ENCODE data around the gene RNF151. TPM values are rescaled to one million over a fixed set of nuclear protein-coding genes. Genes with fewer than 3 reads are reported as not detected.

RNF151 gene
- total RNA-seq, 1 donor from 2014 or later = not detected

- no peak for DNase-seq (ENCODE audit: low read depth)
These were observed 48.7 kb downstream of the RNF151 start for GRCh38 chr16:2015117-2015946.

DNA sequence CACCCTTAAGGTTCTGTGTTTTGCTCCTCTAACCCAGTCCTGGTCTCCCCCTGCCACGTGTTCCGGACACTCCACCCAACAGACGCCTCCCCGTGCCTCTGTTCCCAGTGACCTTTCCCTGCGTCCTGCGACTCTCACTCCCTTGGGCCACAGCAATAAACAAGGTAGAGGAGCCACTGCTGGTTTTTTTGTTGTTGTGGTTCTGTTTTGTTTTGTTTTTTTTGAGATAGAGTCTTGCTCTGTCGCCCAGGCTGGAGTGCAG lies 49.2 kb downstream of the RNF151 start:
- Histone ChIP-seq H3K9ac (ENCODE audit: low read length) (no peak overlapping the region), H3K4me2 (ENCODE audit: low read length) (no peak overlapping the region), H2AFZ (ENCODE audit: low read depth, low read length) (no peak overlapping the region), H3K4me1 (ENCODE audit: insufficient read depth, low read length) (peaks cover 9% of the 10 kb centered on the region), H3K4me3 (ENCODE audit: insufficient read depth, low read depth, low read length) (no peak overlapping the region), H3K27me3 (ENCODE audit: insufficient read depth, low read length) (no peaks in the 10 kb centered on the region), H3K9me3 (ENCODE audit: insufficient read depth, low read depth, low read length) (no peaks in the 10 kb centered on the region), H4K20me1 (ENCODE audit: insufficient read depth, low read length) (no peaks in the 10 kb centered on the region), H3K36me3 (ENCODE audit: insufficient read depth, low read length) (no peaks in the 10 kb centered on the region), H3K79me2 (ENCODE audit: insufficient read depth, low read length) (no peaks in the 10 kb centered on the region), H3K27ac (ENCODE audit: low read depth, low read length) (no peak overlapping the region)
- Mint-ChIP-seq H3K4me1 (ENCODE audit: low read depth, unreplicated experiment) (no peaks in the 10 kb centered on the region), H3K36me3 (ENCODE audit: low read depth, unreplicated experiment) (peaks cover 2% of the 10 kb centered on the region), H3K9me3 (ENCODE audit: unreplicated experiment) (no peaks in the 10 kb centered on the region), H3K27ac (ENCODE audit: unreplicated experiment) (no peak overlapping the region), H3K4me3 (ENCODE audit: unreplicated experiment) (no peak overlapping the region), H3K27me3 (ENCODE audit: low read depth, unreplicated experiment) (peaks cover 15% of the 10 kb centered on the region)
- no peak for TF ChIP-seq EZH2 (IDR thresholded peaks at IDR 0.05; ENCODE audit: insufficient read depth, low read length)
- DNase-seq (ENCODE audit: low read depth) (no peak), FAIRE-seq (no peak)

More at GRCh38 chr16:2015117-2015946, 48.7 kb downstream of the RNF151 start:
- FAIRE-seq = no peak
- Mint-ChIP-seq H3K27me3 (ENCODE audit: low read depth, unreplicated experiment) (peaks cover 12% of the 10 kb centered on the region), H3K27ac (ENCODE audit: unreplicated experiment) (no peak overlapping the region), H3K4me1 (ENCODE audit: low read depth, unreplicated experiment) (no peaks in the 10 kb centered on the region), H3K9me3 (ENCODE audit: unreplicated experiment) (no peaks in the 10 kb centered on the region), H3K36me3 (ENCODE audit: low read depth, unreplicated experiment) (peaks cover 2% of the 10 kb centered on the region), H3K4me3 (ENCODE audit: unreplicated experiment) (no peak overlapping the region)
- no peaks in the 10 kb centered on the region for H3K9me3 ChIP-seq (ENCODE audit: insufficient read depth, low read depth, low read length)
- no peak overlapping the region for H3K9ac ChIP-seq (ENCODE audit: low read length)
- TF ChIP-seq, protein P1, sequence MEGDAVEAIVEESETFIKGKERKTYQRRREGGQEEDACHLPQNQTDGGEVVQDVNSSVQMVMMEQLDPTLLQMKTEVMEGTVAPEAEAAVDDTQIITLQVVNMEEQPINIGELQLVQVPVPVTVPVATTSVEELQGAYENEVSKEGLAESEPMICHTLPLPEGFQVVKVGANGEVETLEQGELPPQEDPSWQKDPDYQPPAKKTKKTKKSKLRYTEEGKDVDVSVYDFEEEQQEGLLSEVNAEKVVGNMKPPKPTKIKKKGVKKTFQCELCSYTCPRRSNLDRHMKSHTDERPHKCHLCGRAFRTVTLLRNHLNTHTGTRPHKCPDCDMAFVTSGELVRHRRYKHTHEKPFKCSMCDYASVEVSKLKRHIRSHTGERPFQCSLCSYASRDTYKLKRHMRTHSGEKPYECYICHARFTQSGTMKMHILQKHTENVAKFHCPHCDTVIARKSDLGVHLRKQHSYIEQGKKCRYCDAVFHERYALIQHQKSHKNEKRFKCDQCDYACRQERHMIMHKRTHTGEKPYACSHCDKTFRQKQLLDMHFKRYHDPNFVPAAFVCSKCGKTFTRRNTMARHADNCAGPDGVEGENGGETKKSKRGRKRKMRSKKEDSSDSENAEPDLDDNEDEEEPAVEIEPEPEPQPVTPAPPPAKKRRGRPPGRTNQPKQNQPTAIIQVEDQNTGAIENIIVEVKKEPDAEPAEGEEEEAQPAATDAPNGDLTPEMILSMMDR (IDR thresholded peaks at IDR 0.05; ENCODE audit: insufficient read depth, low read depth, low read length) = no peak
- no peak for TF ChIP-seq EZH2 (IDR thresholded peaks at IDR 0.05; ENCODE audit: insufficient read depth, low read length)
- no peaks in the 10 kb centered on the region for H3K36me3 ChIP-seq (ENCODE audit: insufficient read depth, low read length)
- H3K4me2 ChIP-seq (ENCODE audit: low read length) = no peak overlapping the region
- H3K27ac ChIP-seq (ENCODE audit: low read depth, low read length) = no peak overlapping the region
- no peak overlapping the region for H2AFZ ChIP-seq (ENCODE audit: low read depth, low read length)
- H3K4me1 ChIP-seq (ENCODE audit: insufficient read depth, low read length) = peaks cover 8% of the 10 kb centered on the region
- no peaks in the 10 kb centered on the region for H3K27me3 ChIP-seq (ENCODE audit: insufficient read depth, low read length)
- no peaks in the 10 kb centered on the region for H4K20me1 ChIP-seq (ENCODE audit: insufficient read depth, low read length)
- H3K4me3 ChIP-seq (ENCODE audit: insufficient read depth, low read depth, low read length) = no peak overlapping the region
- H3K79me2 ChIP-seq (ENCODE audit: insufficient read depth, low read length) = peaks cover 4% of the 10 kb centered on the region

GRCh38 chr16:2016407-2016922 lies 49.8 kb downstream of the RNF151 start:
- H3K27me3 Mint-ChIP-seq (ENCODE audit: low read depth, unreplicated experiment) = peaks cover 17% of the 10 kb centered on the region
- TF ChIP-seq, protein P1 (IDR thresholded peaks at IDR 0.05; ENCODE audit: insufficient read depth, low read depth, low read length) = peak; percentile 32
- TF ChIP-seq EZH2 (IDR thresholded peaks at IDR 0.05; ENCODE audit: insufficient read depth, low read length) = no peak
- H3K27ac ChIP-seq (ENCODE audit: low read depth, low read length) = no peak overlapping the region
- H3K27me3 ChIP-seq (ENCODE audit: insufficient read depth, low read length) = no peaks in the 10 kb centered on the region
- no peaks in the 10 kb centered on the region for H3K9me3 ChIP-seq (ENCODE audit: insufficient read depth, low read depth, low read length)
- H4K20me1 ChIP-seq (ENCODE audit: insufficient read depth, low read length) = no peaks in the 10 kb centered on the region
- peaks cover 2% of the 10 kb centered on the region for H3K36me3 Mint-ChIP-seq (ENCODE audit: low read depth, unreplicated experiment)
- H3K27ac Mint-ChIP-seq (ENCODE audit: unreplicated experiment) = no peak overlapping the region
- H3K9me3 Mint-ChIP-seq (ENCODE audit: unreplicated experiment) = no peaks in the 10 kb centered on the region
- DNase-seq (ENCODE audit: low read depth) (no peak), FAIRE-seq (no peak)
- no peak overlapping the region for H3K4me3 Mint-ChIP-seq (ENCODE audit: unreplicated experiment)
- H3K79me2 ChIP-seq (ENCODE audit: insufficient read depth, low read length) = no peaks in the 10 kb centered on the region
- H3K4me3 ChIP-seq (ENCODE audit: insufficient read depth, low read depth, low read length) = no peak overlapping the region
- no peaks in the 10 kb centered on the region for H3K4me1 Mint-ChIP-seq (ENCODE audit: low read depth, unreplicated experiment)
- peaks cover 9% of the 10 kb centered on the region for H3K4me1 ChIP-seq (ENCODE audit: insufficient read depth, low read length)
- no peak overlapping the region for H3K4me2 ChIP-seq (ENCODE audit: low read length)
- no peak overlapping the region for H3K9ac ChIP-seq (ENCODE audit: low read length)
- no peaks in the 10 kb centered on the region for H3K36me3 ChIP-seq (ENCODE audit: insufficient read depth, low read length)
- H2AFZ ChIP-seq (ENCODE audit: low read depth, low read length) = no peak overlapping the region

Other genes starting within 250 kb of the RNF151 start
- gene NME3, start 195.3 kb upstream of the RNF151 start, total RNA-seq = 36.3 and 42.7 TPM in 2 replicates
- gene EME2, start 194.0 kb upstream of the RNF151 start, total RNA-seq = 21.4 and 23.3 TPM in 2 replicates
- gene MRPS34, start 193.7 kb upstream of the RNF151 start, total RNA-seq = 74.0 and 80.2 TPM in 2 replicates
- 21.8 and 23.3 TPM in 2 replicates for gene SPSB3, start 184.3 kb upstream of the RNF151 start, total RNA-seq
- gene NUBP2, start 183.9 kb upstream of the RNF151 start, total RNA-seq = 41.4 and 45.2 TPM in 2 replicates
- gene IGFALS, start 173.2 kb upstream of the RNF151 start, total RNA-seq = not detected in 2 replicates
- gene HAGH, start 140.0 kb upstream of the RNF151 start, total RNA-seq = 35.9 and 36.9 TPM in 2 replicates
- 24.0 and 25.8 TPM in 2 replicates for gene FAHD1, start 139.7 kb upstream of the RNF151 start, total RNA-seq
- gene MEIOB, start 94.7 kb upstream of the RNF151 start, total RNA-seq = 0.16 TPM in 1 of 2 replicates, not detected in the other
- gene HS3ST6, start 48.4 kb upstream of the RNF151 start, total RNA-seq = not detected in 2 replicates
- gene MSRB1, start 23.7 kb upstream of the RNF151 start, total RNA-seq = 23.7 and 25.8 TPM in 2 replicates
- not detected in 2 replicates for gene RPL3L, start 12.2 kb upstream of the RNF151 start, total RNA-seq
- 149 and 153 TPM in 2 replicates for gene NDUFB10, start 7.3 kb upstream of the RNF151 start, total RNA-seq
- gene RPS2, start 2.0 kb upstream of the RNF151 start, total RNA-seq = 2,350 and 2,534 TPM in 2 replicates
- gene TBL3, start 5.2 kb downstream of the RNF151 start, total RNA-seq = 24.4 and 28.5 TPM in 2 replicates
- gene NOXO1, start 14.6 kb downstream of the RNF151 start, total RNA-seq = 0.89 TPM in 1 of 2 replicates, not detected in the other
- 30.4 and 32.1 TPM in 2 replicates for gene GFER, start 17.3 kb downstream of the RNF151 start, total RNA-seq
- gene SYNGR3, start 23.1 kb downstream of the RNF151 start, total RNA-seq = 4.8 and 6.0 TPM in 2 replicates
- gene ZNF598, start 43.0 kb downstream of the RNF151 start, total RNA-seq = 46.0 and 50.0 TPM in 2 replicates
- gene NPW, start 52.9 kb downstream of the RNF151 start, total RNA-seq = 2.1 and 2.9 TPM in 2 replicates
- gene NHERF2, start 60.0 kb downstream of the RNF151 start, total RNA-seq = 92.5 and 106 TPM in 2 replicates
- gene NTHL1, start 81.0 kb downstream of the RNF151 start, total RNA-seq = 13.2 and 13.7 TPM in 2 replicates
- gene TSC2, start 81.1 kb downstream of the RNF151 start, total RNA-seq = 89.5 and 94.6 TPM in 2 replicates
- 112 and 128 TPM in 2 replicates for gene PKD1, start 169.0 kb downstream of the RNF151 start, total RNA-seq
- 1.2 and 1.4 TPM in 2 replicates for gene RAB26, start 181.8 kb downstream of the RNF151 start, total RNA-seq
- 92.1 and 93.1 TPM in 2 replicates for gene TRAF7, start 188.9 kb downstream of the RNF151 start, total RNA-seq
- gene CASKIN1, start 229.7 kb downstream of the RNF151 start, total RNA-seq = 0.66 and 1.3 TPM in 2 replicates
- gene MLST8, start 238.6 kb downstream of the RNF151 start, total RNA-seq = 32.6 and 34.7 TPM in 2 replicates
- gene BRICD5, start 244.0 kb downstream of the RNF151 start, total RNA-seq = 6.4 and 7.0 TPM in 2 replicates
- gene PGP, start 248.0 kb downstream of the RNF151 start, total RNA-seq = 19.4 and 21.1 TPM in 2 replicates

Measured in astrocyte (in vitro differentiated cells and primary cell).